Lung (tissue), 12 donors: Measurements from ENCODE around the gene ADPRS. TPM values are rescaled to one million over a fixed set of nuclear protein-coding genes. Genes with fewer than 3 reads are reported as not detected.

Experiments used
- ATAC-seq: fragments of 200-7000 bp; cut with Tn5 transposase; one replicate; pipeline ENCODE4 v1.9.1; 2020; ENCODE audit warnings: moderate number of reproducible peaks; ENCODE audit not compliant: insufficient read depth, low FRiP score
- DNase-seq, 3 donors: peaks; one replicate each; pipeline ENCODE4 v3.0.0-alpha.2; 2013 to 2017
- H3K27ac ChIP-seq, 2 donors: one replicate each; pipeline ENCODE4 v1.5.1; 2013; ENCODE audit warnings: mild to moderate bottlenecking in 2 of 2, moderate library complexity in 2 of 2, control low read depth in 1 of 2, inconsistent platforms in 1 of 2, low read depth in 1 of 2, low read length in 1 of 2
- H3K27me3 ChIP-seq, 3 donors: one replicate each; pipeline ENCODE4 v1.5.1; 2013; ENCODE audit warnings: low read length in 2 of 3; ENCODE audit not compliant: control insufficient read depth in 3 of 3, insufficient read depth in 3 of 3
- H3K36me3 ChIP-seq, 4 donors: one replicate each; pipeline ENCODE4 v1.5.1; 2013; ENCODE audit warnings: low read length in 4 of 4, mild to moderate bottlenecking in 1 of 4, moderate library complexity in 1 of 4; ENCODE audit not compliant: control insufficient read depth in 4 of 4, insufficient read depth in 4 of 4
- H3K4me1 ChIP-seq, 5 donors: one replicate each; pipeline ENCODE4 v1.5.1; 2013; ENCODE audit warnings: low read length in 5 of 5, mild to moderate bottlenecking in 2 of 5, moderate library complexity in 1 of 5; ENCODE audit not compliant: control insufficient read depth in 5 of 5, insufficient read depth in 5 of 5
- H3K4me3 ChIP-seq: one replicate; pipeline ENCODE4 v1.5.1; 2013; ENCODE audit warnings: mild to moderate bottlenecking, control low read depth, moderate library complexity
- H3K9ac ChIP-seq, 2 donors: one replicate each; pipeline ENCODE4 v1.5.1; 2013; ENCODE audit warnings: low read length in 2 of 2, control low read depth in 1 of 2; ENCODE audit not compliant: insufficient read depth in 1 of 2
- H3K9me3 ChIP-seq, 4 donors: one replicate each; pipeline ENCODE4 v1.5.1; 2013; ENCODE audit warnings: low read length in 3 of 4, mild to moderate bottlenecking in 1 of 4, moderate library complexity in 1 of 4; ENCODE audit not compliant: control insufficient read depth in 4 of 4, insufficient read depth in 3 of 4
- CTCF ChIP-seq: IDR thresholded peaks from 2 replicates; pipeline ENCODE4 v1.5.1; 2012; ENCODE audit warnings: mild to moderate bottlenecking; ENCODE audit errors: control extremely low read depth, extremely low read depth
- WGBS, 2 donors: extraction: QIAGEN DNeasy Blood & Tissue Kit; methylation state at CpG; one replicate each; pipeline ENCODE4 v1.1.7; 2013; 5-methylcytosine and 5-hydroxymethylcytosine counted together
- polyA plus RNA-seq, 2 donors: library from polyadenylated mRNA; stranded (reverse); fragments of 200-250 nt; gene quantifications; one replicate each; pipeline ENCODE4 v1.2.1, GENCODE V29; 2013
- total RNA-seq, 2 donors: library from RNA; depleted of rRNA in 1 of 2; stranded (reverse); fragments of >200 nt in 1 of 2; gene quantifications; one replicate each; pipeline ENCODE4 v1.2.1, GENCODE V29; 2014 to 2021
- donor health status: control.
- donor health status: control.
- donor health status: Bipolar disorder and iron deficiency.
- donor health status: healthy.
- donor health status: DM: yes; HTN: yes; CAD: no.

Gene ADPRS
- total and polyA plus RNA-seq, 4 donors = 22.0 to 44.3 (median 32.5) TPM

GRCh38 chr1:36068866-36069265 is 19.8 kb upstream of the ADPRS start:
- ATAC-seq (no peak), DNase-seq (no peak)
- Histone ChIP-seq H3K4me3 (no peak overlapping the region), H3K9ac (no peak overlapping the region), H3K4me1 (no peaks in the 10 kb centered on the region), H3K27ac (no peak overlapping the region), H3K9me3 (no peaks in the 10 kb centered on the region), H3K27me3 (no peaks in the 10 kb centered on the region), H3K36me3 (no peaks in the 10 kb centered on the region)
- TF ChIP-seq CTCF = no peak
- 90 to 96% methylated on average over 2 of the region's 2 CpGs for WGBS, 2 donors

- H3K4me1 ChIP-seq = no peaks in the 10 kb centered on the region
- no peak overlapping the region for H3K27ac ChIP-seq
- WGBS, 2 donors = 83 to 88% methylated on average over 2 of the region's 2 CpGs
- H3K4me3 ChIP-seq = no peak overlapping the region
- DNase-seq (no peak), ATAC-seq (no peak)
- TF ChIP-seq CTCF = no peak
- no peak overlapping the region for H3K9ac ChIP-seq
- H3K36me3 ChIP-seq = no peaks in the 10 kb centered on the region
- no peaks in the 10 kb centered on the region for H3K9me3 ChIP-seq
- no peaks in the 10 kb centered on the region for H3K27me3 ChIP-seq
Measured at GRCh38 chr1:36070349-36070748, 18.3 kb upstream of the ADPRS start.

- Histone ChIP-seq H3K9me3 (no peaks in the 10 kb centered on the region), H3K27me3 (no peaks in the 10 kb centered on the region), H3K36me3 (no peaks in the 10 kb centered on the region), H3K27ac (no peak overlapping the region), H3K9ac (no peak overlapping the region), H3K4me3 (no peak overlapping the region), H3K4me1 (no peaks in the 10 kb centered on the region)
- TF ChIP-seq CTCF = no peak
- DNase-seq = no peak
- no peak for ATAC-seq
- WGBS, 2 donors = 58 to 81% methylated on average over 4 of the region's 4 CpGs
Measured at GRCh38 chr1:36076979-36077573, 11.6 kb upstream of the ADPRS start.

- no peak overlapping the region for H3K9ac ChIP-seq
- ATAC-seq = no peak
- no peak for DNase-seq
- no peaks in the 10 kb centered on the region for H3K27me3 ChIP-seq
- H3K27ac ChIP-seq = no peak overlapping the region
- TF ChIP-seq CTCF = no peak
- H3K4me3 ChIP-seq = no peak overlapping the region
- H3K4me1 ChIP-seq = peaks cover 0 to 6% (median 0%) of the 10 kb centered on the region in 5 donors
- H3K9me3 ChIP-seq = no peaks in the 10 kb centered on the region
- no peaks in the 10 kb centered on the region for H3K36me3 ChIP-seq
- 57 to 74% methylated on average over 3 of the region's 3 CpGs for WGBS, 2 donors
Measured at GRCh38 chr1:36080236-36080635, 8.5 kb upstream of the ADPRS start.
